HepG2 (cell line): Measurements from ENCODE around the gene PVR. TPM values are rescaled to one million over a fixed set of nuclear protein-coding genes. Genes with fewer than 3 reads are reported as not detected.
A peak's percentile ranks its signal among the peaks of the same experiment; 100 is the strongest.

Experiments used
- TBX3 ChIP-seq: fragments of 450-650 bp; IDR thresholded peaks from 2 replicates; pipeline ENCODE4 v1.6.1; 2017; ENCODE audit warnings: antibody characterized with exemption, mild to moderate bottlenecking, inconsistent platforms, borderline replicate concordance
- ZMYM3 ChIP-seq: sonication (generic); formaldehyde crosslinking; IDR thresholded peaks from 2 replicates; pipeline ENCODE4 v1.5.1; 2020; ENCODE audit warnings: mild to moderate bottlenecking, missing genetic modification reagents
- ZNF432 ChIP-seq: sonication (generic); formaldehyde crosslinking; IDR thresholded peaks from 2 replicates; pipeline ENCODE4 v1.5.0; 2020; ENCODE audit warnings: missing genetic modification reagents, mild to moderate bottlenecking, borderline replicate concordance
- ZNF496 ChIP-seq: sonication (generic); formaldehyde crosslinking; IDR thresholded peaks from 2 replicates; pipeline ENCODE4 v1.8.1; 2023; ENCODE audit warnings: mild to moderate bottlenecking, moderate library complexity, missing genetic modification reagents; ENCODE audit not compliant: insufficient replicate concordance
- polyA plus RNA-seq, 8 experiments: library from polyadenylated mRNA; depleted of rRNA in 3 of 8; stranded (reverse) in 7 of 8; unstranded in 1 of 8; fragments of >200 nt; fragmentation: Illumina TruSeq in 4 of 8; extraction: Trizol in 4 of 8; gene quantifications; 2 replicates each; pipeline versions ENCODE4 v1.2.1 to v1.2.3, GENCODE V29; 2011 to 2016; ENCODE audit warnings: low read depth in 4 of 8, missing spikeins in 1 of 8, mixed read lengths in 1 of 8; ENCODE audit not compliant: insufficient read depth in 1 of 8
- total RNA-seq, 5 experiments: library from RNA; depleted of rRNA; stranded (reverse); fragments of >200 nt; fragmentation: Illumina TruSeq; extraction: Trizol; gene quantifications; 2 replicates each; pipeline ENCODE4 v1.2.3, GENCODE V29; 2016; ENCODE audit warnings: low read depth in 1 of 5
- TF ChIP-seq, protein P1 (sequence below): sonication (generic); formaldehyde crosslinking; IDR thresholded peaks from 2 replicates; pipeline ENCODE4 v1.4.0; 2020; ENCODE audit warnings: low read depth, mild to moderate bottlenecking, missing genetic modification reagents
- TF ChIP-seq, protein P2 (sequence below): sonication (generic); formaldehyde crosslinking; IDR thresholded peaks from 2 replicates; pipeline ENCODE4 v1.5.1; 2020; ENCODE audit warnings: missing genetic modification reagents, mild to moderate bottlenecking, borderline replicate concordance
- TF ChIP-seq, protein P3 (sequence below): IDR thresholded peaks from 2 replicates; pipeline ENCODE4 v1.6.1; 2016
- TF ChIP-seq, protein P4 (sequence below): sonication (generic); formaldehyde crosslinking; IDR thresholded peaks from 2 replicates; pipeline ENCODE4 v1.5.0; 2020; ENCODE audit warnings: mild to moderate bottlenecking, missing genetic modification reagents
- TF ChIP-seq, protein P5 (sequence below): sonication (generic); formaldehyde crosslinking; IDR thresholded peaks from 2 replicates; pipeline ENCODE4 v1.5.0; 2020; ENCODE audit warnings: missing genetic modification reagents

PVR gene
- total and polyA plus RNA-seq, 2 of the 13 experiments (the other 11 are each of a cell fraction or from before 2014, with no cell fraction given): 43.4 to 46.6 TPM

DNA sequence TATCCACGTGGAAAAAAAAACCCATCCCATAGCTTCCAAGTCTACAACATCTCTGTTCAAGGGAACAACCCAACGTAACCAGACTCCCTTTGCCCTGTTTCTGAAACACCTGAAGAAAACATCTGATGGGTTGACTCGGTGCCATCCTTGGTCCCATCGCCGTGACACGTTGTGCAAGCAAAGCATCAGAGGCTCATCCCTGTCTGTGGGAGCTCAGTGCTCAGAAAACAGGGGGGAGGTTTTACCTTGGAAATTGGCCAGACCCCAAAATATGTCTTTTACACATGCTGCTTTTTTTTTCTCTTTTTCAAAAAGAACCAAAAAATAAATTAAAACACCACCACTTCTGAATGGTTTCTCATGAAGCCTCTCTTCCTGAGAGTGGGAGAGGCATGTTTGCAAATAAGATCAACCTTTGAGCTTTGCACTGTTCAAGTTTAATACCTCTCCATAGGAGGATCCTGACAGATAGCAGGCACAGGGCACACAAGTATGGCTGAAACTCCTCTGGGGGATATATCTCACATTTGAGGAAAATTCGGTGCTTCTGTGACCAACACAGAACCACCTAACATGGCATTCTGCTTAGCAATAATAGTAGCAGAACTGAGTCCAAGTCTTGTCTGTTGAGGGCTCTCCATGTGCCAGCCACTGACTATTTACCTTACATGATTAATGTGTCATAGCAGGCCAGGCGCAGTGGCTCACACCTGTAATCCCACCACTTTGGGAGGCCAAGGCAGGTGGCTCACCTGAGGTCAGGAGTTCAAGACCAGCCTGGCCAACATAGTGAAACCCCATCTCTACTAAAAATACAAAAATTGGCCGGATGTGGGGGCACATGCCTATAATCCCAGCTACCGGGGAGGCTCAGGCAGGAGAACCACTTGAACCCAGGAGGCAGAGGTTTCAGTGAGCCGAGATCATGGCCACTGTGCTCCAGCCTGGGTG, 7.0 kb upstream of the PVR start (continued):
- TF ChIP-seq, protein P1, sequence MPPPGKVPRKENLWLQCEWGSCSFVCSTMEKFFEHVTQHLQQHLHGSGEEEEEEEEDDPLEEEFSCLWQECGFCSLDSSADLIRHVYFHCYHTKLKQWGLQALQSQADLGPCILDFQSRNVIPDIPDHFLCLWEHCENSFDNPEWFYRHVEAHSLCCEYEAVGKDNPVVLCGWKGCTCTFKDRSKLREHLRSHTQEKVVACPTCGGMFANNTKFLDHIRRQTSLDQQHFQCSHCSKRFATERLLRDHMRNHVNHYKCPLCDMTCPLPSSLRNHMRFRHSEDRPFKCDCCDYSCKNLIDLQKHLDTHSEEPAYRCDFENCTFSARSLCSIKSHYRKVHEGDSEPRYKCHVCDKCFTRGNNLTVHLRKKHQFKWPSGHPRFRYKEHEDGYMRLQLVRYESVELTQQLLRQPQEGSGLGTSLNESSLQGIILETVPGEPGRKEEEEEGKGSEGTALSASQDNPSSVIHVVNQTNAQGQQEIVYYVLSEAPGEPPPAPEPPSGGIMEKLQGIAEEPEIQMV (CRISPR knock-in tag): no peak
- peak; percentile 40; the same call in 1 of the 2 replicates for TF ChIP-seq ZMYM3
- TF ChIP-seq ZNF432 (CRISPR knock-in tag): no peak
- TF ChIP-seq ZNF496 (CRISPR knock-in tag): no peak
- no peak for TF ChIP-seq TBX3
- TF ChIP-seq, protein P2, sequence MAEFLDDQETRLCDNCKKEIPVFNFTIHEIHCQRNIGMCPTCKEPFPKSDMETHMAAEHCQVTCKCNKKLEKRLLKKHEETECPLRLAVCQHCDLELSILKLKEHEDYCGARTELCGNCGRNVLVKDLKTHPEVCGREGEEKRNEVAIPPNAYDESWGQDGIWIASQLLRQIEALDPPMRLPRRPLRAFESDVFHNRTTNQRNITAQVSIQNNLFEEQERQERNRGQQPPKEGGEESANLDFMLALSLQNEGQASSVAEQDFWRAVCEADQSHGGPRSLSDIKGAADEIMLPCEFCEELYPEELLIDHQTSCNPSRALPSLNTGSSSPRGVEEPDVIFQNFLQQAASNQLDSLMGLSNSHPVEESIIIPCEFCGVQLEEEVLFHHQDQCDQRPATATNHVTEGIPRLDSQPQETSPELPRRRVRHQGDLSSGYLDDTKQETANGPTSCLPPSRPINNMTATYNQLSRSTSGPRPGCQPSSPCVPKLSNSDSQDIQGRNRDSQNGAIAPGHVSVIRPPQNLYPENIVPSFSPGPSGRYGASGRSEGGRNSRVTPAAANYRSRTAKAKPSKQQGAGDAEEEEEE (CRISPR knock-in tag): no peak
- TF ChIP-seq, protein P3, sequence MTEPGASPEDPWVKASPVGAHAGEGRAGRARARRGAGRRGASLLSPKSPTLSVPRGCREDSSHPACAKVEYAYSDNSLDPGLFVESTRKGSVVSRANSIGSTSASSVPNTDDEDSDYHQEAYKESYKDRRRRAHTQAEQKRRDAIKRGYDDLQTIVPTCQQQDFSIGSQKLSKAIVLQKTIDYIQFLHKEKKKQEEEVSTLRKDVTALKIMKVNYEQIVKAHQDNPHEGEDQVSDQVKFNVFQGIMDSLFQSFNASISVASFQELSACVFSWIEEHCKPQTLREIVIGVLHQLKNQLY: 0 out of 2 replicates have a peak, but pooled peaks have one; percentile 24
- TF ChIP-seq, protein P4, sequence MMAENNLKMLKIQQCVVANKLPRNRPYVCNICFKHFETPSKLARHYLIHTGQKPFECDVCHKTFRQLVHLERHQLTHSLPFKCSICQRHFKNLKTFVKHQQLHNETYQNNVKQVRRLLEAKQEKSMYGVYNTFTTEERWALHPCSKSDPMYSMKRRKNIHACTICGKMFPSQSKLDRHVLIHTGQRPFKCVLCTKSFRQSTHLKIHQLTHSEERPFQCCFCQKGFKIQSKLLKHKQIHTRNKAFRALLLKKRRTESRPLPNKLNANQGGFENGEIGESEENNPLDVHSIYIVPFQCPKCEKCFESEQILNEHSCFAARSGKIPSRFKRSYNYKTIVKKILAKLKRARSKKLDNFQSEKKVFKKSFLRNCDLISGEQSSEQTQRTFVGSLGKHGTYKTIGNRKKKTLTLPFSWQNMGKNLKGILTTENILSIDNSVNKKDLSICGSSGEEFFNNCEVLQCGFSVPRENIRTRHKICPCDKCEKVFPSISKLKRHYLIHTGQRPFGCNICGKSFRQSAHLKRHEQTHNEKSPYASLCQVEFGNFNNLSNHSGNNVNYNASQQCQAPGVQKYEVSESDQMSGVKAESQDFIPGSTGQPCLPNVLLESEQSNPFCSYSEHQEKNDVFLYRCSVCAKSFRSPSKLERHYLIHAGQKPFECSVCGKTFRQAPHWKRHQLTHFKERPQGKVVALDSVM (CRISPR knock-in tag): peak; percentile 28; the same call in 1 of the 2 replicates
- TF ChIP-seq, protein P5, sequence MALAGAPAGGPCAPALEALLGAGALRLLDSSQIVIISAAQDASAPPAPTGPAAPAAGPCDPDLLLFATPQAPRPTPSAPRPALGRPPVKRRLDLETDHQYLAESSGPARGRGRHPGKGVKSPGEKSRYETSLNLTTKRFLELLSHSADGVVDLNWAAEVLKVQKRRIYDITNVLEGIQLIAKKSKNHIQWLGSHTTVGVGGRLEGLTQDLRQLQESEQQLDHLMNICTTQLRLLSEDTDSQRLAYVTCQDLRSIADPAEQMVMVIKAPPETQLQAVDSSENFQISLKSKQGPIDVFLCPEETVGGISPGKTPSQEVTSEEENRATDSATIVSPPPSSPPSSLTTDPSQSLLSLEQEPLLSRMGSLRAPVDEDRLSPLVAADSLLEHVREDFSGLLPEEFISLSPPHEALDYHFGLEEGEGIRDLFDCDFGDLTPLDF: no peak
